Activated CD8-positive, alpha-beta memory T cell treated with anti-CD3 and anti-CD28 coated beads, Interleukin-2, amount 50 U/mL, for 4 hours (primary cell): ENCODE measurements around the gene C1orf21.

Source experiments
- DNase-seq: peaks from one replicate; pipeline ENCODE4 v3.0.0-alpha.2; 2020

C1orf21 gene

GRCh38 chr1:184524248-184524647 lies 137.4 kb downstream of the C1orf21 start:
- DNase-seq, result no peak

- DNase-seq, result no peak
These were observed 140.6 kb downstream of the C1orf21 start for GRCh38 chr1:184527402-184527801.

GRCh38 chr1:184530226-184530625 lies 143.4 kb downstream of the C1orf21 start:
- no peak for DNase-seq

- DNase-seq, result no peak
These were observed 144.5 kb downstream of the C1orf21 start for GRCh38 chr1:184531296-184531695.

- DNase-seq, result no peak
These were observed 145.4 kb downstream of the C1orf21 start for GRCh38 chr1:184532199-184532598.

- no peak for DNase-seq
These were observed 146.2 kb downstream of the C1orf21 start for GRCh38 chr1:184533049-184533448.

GRCh38 chr1:184533915-184534314 lies 147.1 kb downstream of the C1orf21 start:
- DNase-seq, result no peak

- DNase-seq, result no peak
These were observed 147.9 kb downstream of the C1orf21 start for GRCh38 chr1:184534690-184535089.

GRCh38 chr1:184535191-184535970 lies 148.6 kb downstream of the C1orf21 start:
- DNase-seq, result no peak

GRCh38 chr1:184536246-184536985 lies 149.6 kb downstream of the C1orf21 start:
- no peak for DNase-seq

GRCh38 chr1:184539580-184539979 lies 152.8 kb downstream of the C1orf21 start:
- no peak for DNase-seq

- no peak for DNase-seq
These were observed 154.8 kb downstream of the C1orf21 start for GRCh38 chr1:184541537-184542152.

GRCh38 chr1:184542291-184542690 lies 155.5 kb downstream of the C1orf21 start:
- DNase-seq, result no peak

- DNase-seq, result no peak
These were observed 158.8 kb downstream of the C1orf21 start for GRCh38 chr1:184545601-184546000.

- DNase-seq, result no peak
These were observed 165.6 kb downstream of the C1orf21 start for GRCh38 chr1:184552446-184552845.

- no peak for DNase-seq
These were observed 167.0 kb downstream of the C1orf21 start for GRCh38 chr1:184553845-184554244.

- no peak for DNase-seq
These were observed 169.1 kb downstream of the C1orf21 start for GRCh38 chr1:184555665-184556641.

- no peak for DNase-seq
These were observed 169.8 kb downstream of the C1orf21 start for GRCh38 chr1:184556665-184557064.

- DNase-seq, result no peak
These were observed 170.9 kb downstream of the C1orf21 start for GRCh38 chr1:184557423-184558347.

GRCh38 chr1:184558691-184559090 lies 171.9 kb downstream of the C1orf21 start:
- DNase-seq, result no peak

GRCh38 chr1:184559117-184559713 lies 172.4 kb downstream of the C1orf21 start:
- DNase-seq, result no peak
